Stimulated activated CD4-positive, alpha-beta T cell treated with anti-CD3 and anti-CD28 coated beads, TNF-alpha, amount 100 ng/mL, for 1 hour (primary cell): ENCODE data around the gene ATP11C.
"Not testable (repeated sequence)": the region's sequence is repeated elsewhere in the genome, so short reads cannot be mapped to it uniquely, and the experiment has no call there.

Experiments used
- DNase-seq, 3 donors: peaks; one replicate each; pipeline ENCODE4 v3.0.0-alpha.2; 2020; ENCODE audit warnings: low read depth in 3 of 3, low spot score in 1 of 3

Gene ATP11C

DNA sequence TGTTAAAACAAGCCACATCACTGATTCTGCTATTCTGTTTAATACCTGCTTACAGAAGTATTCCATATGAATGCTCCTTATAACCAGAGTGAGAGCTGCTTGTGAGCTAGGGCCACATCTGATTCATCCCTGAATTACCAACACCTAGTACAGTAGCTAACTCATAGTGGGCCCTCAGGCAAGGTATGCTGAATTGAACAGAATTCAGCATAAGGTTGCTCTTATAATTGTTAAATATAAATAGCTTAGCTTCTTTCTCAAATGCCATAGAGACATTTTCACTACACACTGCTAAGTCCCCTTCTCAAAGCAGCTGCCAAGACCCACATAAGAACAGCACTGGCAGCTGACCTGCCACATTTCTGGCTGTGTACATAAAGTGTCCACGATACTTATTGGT lies 197.9 kb downstream of the ATP11C start:
- no peak for DNase-seq

DNA sequence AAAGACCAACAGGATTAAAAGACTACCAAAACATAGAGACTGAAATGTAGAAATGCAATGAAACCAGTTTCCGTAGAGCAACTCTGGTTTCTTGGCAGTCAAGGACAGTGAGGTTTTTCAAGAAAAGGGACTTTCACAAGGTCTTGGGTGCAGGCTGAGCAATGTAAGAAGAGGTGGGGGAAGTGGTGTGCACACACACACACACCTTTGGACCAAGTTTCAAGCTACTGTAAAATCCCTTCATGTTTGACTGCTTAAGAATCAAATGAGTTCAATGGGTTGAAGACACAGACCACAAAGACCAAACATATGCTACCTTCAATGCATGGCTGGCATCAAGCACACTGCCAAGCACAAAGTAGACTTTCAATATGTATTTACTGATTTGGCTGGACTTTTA lies 207.1 kb downstream of the ATP11C start:
- no peak for DNase-seq

DNA sequence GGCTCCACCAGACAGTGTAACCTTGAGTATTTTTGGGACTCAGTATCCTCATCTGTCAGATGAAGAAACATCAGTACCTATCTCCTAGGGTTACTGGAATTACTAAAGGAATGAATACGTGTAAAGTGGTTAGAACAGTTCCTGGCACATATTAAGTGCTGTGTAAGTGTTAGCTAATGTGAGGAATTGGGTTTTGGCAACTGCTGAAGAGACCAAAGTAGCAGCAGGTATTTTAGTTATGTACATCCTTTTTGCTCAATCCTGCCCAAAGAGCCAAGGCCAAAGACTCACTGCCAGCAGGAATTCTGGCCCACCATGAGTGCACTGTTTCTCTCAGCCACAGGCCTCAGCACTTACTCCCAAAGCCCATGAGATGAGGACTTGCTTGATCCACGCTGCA lies 208.2 kb downstream of the ATP11C start:
- no peak for DNase-seq

DNA sequence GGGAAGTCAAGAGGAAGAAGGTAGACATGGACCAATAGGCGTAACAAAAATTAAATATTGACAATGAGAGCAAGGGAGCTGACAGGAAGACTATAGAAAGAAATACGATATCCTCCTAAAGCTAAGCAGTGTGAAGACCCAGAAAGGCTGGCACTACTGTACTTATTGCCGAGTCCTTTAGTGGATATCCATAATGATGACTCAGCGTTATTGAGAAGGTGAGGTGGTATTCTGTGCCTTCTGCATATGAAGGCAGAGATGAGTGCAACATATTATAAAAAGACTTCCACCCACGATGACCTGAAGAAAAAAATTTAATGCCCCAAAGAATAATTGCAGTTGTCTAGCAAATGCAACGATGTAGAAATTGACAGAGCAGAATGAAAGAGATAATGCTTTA lies 211.9 kb downstream of the ATP11C start:
- no peak for DNase-seq

DNA sequence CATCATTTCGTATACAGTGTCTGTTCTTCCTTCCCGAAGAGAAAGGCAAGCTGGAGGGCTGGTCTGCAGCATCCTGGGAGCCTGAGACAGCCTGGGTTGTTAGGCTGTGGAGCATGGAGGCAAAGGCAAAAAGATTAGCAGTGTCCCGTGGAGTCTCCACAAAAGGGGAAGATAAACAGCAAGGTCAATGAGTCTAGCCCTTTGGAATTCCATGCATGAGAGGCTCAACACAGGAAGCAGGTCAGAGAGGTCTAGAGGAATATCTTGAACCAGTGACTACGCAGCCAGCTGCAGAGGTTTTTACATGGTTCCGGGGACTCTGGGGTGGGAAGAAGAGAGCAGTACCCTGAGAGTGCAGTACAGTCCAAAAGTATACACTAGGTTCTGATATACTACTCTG lies 212.7 kb downstream of the ATP11C start:
- no peak for DNase-seq

DNA sequence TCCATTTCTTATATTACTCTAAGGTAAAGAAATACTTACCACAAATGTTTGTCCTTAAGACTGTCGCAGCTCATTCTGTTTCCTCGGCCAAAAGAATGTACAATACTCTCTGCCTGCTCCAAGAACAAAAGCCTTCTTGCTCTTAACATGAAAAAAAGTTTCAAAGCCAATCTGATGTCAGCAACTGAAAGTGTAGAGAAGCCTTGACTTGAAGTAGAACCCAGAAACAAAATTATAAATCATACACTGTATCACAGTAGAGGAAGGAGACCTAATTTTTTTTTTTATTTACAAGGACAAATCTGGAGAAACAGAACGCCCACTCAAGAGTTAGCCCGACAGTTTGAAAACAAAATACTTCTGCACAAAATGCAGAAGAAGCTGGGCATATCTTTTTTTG lies 224.8 kb downstream of the ATP11C start, which contains the start of gene MCF2:
MCF2 (minus strand) TSS at position 101 of the 400 bp plus-strand sequence. CDS start 56,423 bp downstream, outside the sequence.
- no peak for DNase-seq

DNA sequence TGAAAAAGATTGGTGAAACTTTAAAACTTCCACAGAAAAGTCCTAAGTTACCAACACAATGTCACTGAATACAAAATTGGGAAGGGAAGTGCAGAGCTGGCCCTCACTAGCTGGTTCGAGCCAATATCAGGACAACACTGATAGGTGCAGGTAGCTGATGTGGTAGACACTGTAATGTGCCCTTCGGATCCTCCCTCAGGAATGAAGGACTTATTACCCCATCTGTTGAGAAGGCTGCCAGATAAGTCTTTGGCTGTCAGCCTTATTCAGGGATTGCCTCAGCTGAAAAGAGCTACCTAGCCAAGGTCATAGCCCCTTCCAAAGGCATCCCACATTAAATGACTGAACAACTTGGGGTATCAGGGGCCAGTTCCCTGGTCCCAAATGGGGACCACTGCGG lies 230.2 kb downstream of the ATP11C start:
- DNase-seq: no peak

DNA sequence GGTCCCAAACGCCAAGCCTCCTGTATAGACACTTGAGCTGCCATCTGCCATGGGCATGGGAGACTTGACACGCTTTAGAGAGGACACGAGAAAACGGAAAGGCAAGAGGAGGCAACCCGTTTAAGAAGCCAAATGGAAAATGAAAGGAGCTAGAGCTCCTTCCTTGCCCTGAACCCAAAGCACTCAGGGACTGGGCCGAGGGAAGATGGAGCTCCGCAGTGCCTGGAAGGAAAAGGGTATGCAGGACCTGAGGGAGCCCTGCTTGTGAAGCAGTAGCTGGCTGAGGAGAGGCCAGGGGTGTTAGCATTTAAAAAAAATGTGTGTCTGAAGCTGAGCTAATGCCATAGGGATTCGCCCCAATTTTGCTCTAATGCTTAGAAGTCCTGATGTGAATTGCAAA lies 239.9 kb downstream of the ATP11C start:
- DNase-seq: no peak

- DNase-seq: no peak
Observed at GRCh38 chrX:139692506-139692849, 240.4 kb downstream of the ATP11C start.

DNA sequence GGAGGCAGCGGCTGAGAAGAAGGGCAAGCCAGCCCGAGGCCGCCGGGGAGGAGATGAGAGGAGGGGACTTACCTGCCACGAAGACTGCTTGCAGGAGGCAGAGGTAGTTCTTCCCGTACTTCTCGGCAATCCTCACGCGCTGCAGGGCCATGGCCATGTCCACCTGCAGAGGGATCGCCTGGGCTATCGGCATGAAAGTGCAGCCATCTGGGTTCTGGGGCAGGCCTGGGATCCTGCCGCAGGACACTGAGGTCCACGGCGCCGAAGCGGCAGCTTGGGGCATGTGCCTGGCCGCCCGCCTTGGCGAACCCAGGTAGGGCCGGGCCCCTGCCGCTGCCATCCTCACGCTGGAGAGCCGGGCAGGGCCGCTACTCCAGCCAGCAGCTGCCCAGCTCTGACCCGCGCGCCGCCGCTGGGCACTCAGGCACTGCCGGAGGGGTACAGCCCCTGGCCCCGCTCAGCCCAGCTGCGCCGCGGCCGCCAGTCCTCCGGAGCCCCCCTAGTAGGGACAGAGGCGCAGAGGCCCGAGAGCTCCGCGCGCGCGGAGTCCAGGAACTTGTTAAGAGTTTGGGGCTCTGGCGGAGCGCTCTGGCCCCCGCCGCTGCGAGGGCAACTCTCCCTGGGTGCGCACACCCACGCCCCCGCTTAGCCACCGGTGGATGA lies 240.9 kb downstream of the ATP11C start:
- no peak for DNase-seq

GRCh38 chrX:139691493-139691842 lies 241.4 kb downstream of the ATP11C start:
- no peak for DNase-seq

GRCh38 chrX:139685175-139685574 lies 247.7 kb downstream of the ATP11C start:
- not testable (repeated sequence) for DNase-seq

- no peak for DNase-seq
Observed at GRCh38 chrX:139680356-139680755, 252.5 kb downstream of the ATP11C start.
